ENCODE results near the gene MAPT.

MAPT gene

GRCh38 chr17:46026166-46027047 lies 132.1 kb downstream of the MAPT start:
- Mint-ChIP-seq H3K36me3 (ENCODE audit: insufficient read depth) (peaks cover 33% of the 10 kb centered on the region), H3K27me3 (no peaks in the 10 kb centered on the region), H3K4me1 (peaks cover 47% of the 10 kb centered on the region), H3K27ac (ENCODE audit: low read depth) (peak overlapping the region; percentile 77), H3K9me3 (no peaks in the 10 kb centered on the region), H3K4me3 (no peak overlapping the region)
- DNase-seq (ENCODE audit: low spot score in 2 of 2) (no peak), ATAC-seq (replicated peaks; ENCODE audit: extremely low read depth, poor library complexity, severe bottlenecking) (no peak)

GRCh38 chr17:46027048-46027975 lies 133.0 kb downstream of the MAPT start:
- H3K9me3 Mint-ChIP-seq, result no peaks in the 10 kb centered on the region
- H3K4me3 Mint-ChIP-seq, result no peak overlapping the region
- ATAC-seq (replicated peaks; ENCODE audit: extremely low read depth, poor library complexity, severe bottlenecking) (no peak), DNase-seq (ENCODE audit: low spot score in 2 of 2) (no peak)
- peaks cover 47% of the 10 kb centered on the region for H3K4me1 Mint-ChIP-seq
- H3K27ac Mint-ChIP-seq (ENCODE audit: low read depth), result peak overlapping the region; percentile 67
- peaks cover 38% of the 10 kb centered on the region for H3K36me3 Mint-ChIP-seq (ENCODE audit: insufficient read depth)
- no peaks in the 10 kb centered on the region for H3K27me3 Mint-ChIP-seq

- Mint-ChIP-seq H3K27me3 (no peaks in the 10 kb centered on the region), H3K36me3 (ENCODE audit: insufficient read depth) (peaks cover 44% of the 10 kb centered on the region), H3K4me1 (peaks cover 43% of the 10 kb centered on the region), H3K9me3 (no peaks in the 10 kb centered on the region), H3K4me3 (no peak overlapping the region), H3K27ac (ENCODE audit: low read depth) (no peak overlapping the region)
- ATAC-seq (replicated peaks; ENCODE audit: extremely low read depth, poor library complexity, severe bottlenecking), result no peak
- DNase-seq (ENCODE audit: low spot score in 2 of 2), result no peak
Measured at GRCh38 chr17:46027976-46028325, 133.6 kb downstream of the MAPT start.

- peaks cover 48% of the 10 kb centered on the region for H3K36me3 Mint-ChIP-seq (ENCODE audit: insufficient read depth)
- no peaks in the 10 kb centered on the region for H3K9me3 Mint-ChIP-seq
- ATAC-seq (replicated peaks; ENCODE audit: extremely low read depth, poor library complexity, severe bottlenecking) (no peak), DNase-seq (ENCODE audit: low spot score in 2 of 2) (no peak)
- no peak overlapping the region for H3K4me3 Mint-ChIP-seq
- H3K27me3 Mint-ChIP-seq, result no peaks in the 10 kb centered on the region
- no peak overlapping the region for H3K27ac Mint-ChIP-seq (ENCODE audit: low read depth)
- H3K4me1 Mint-ChIP-seq, result peaks cover 43% of the 10 kb centered on the region
Measured at GRCh38 chr17:46028374-46028773, 134.0 kb downstream of the MAPT start.

GRCh38 chr17:46028981-46029565 lies 134.7 kb downstream of the MAPT start:
- H3K27ac Mint-ChIP-seq (ENCODE audit: low read depth), result peak overlapping the region; percentile 57
- DNase-seq (ENCODE audit: low spot score in 2 of 2) (no peak), ATAC-seq (replicated peaks; ENCODE audit: extremely low read depth, poor library complexity, severe bottlenecking) (no peak)
- peaks cover 53% of the 10 kb centered on the region for H3K36me3 Mint-ChIP-seq (ENCODE audit: insufficient read depth)
- H3K9me3 Mint-ChIP-seq, result no peaks in the 10 kb centered on the region
- H3K4me1 Mint-ChIP-seq, result peaks cover 43% of the 10 kb centered on the region
- H3K4me3 Mint-ChIP-seq, result no peak overlapping the region
- H3K27me3 Mint-ChIP-seq, result no peaks in the 10 kb centered on the region

- H3K27ac Mint-ChIP-seq (ENCODE audit: low read depth), result peak overlapping the region; percentile 57
- H3K36me3 Mint-ChIP-seq (ENCODE audit: insufficient read depth), result peaks cover 58% of the 10 kb centered on the region
- H3K27me3 Mint-ChIP-seq, result no peaks in the 10 kb centered on the region
- no peak for DNase-seq (ENCODE audit: low spot score in 2 of 2)
- H3K9me3 Mint-ChIP-seq, result no peaks in the 10 kb centered on the region
- peaks cover 48% of the 10 kb centered on the region for H3K4me1 Mint-ChIP-seq
- no peak overlapping the region for H3K4me3 Mint-ChIP-seq
- ATAC-seq (replicated peaks; ENCODE audit: extremely low read depth, poor library complexity, severe bottlenecking), result no peak
Measured at GRCh38 chr17:46029627-46030026, 135.3 kb downstream of the MAPT start.

- H3K36me3 Mint-ChIP-seq (ENCODE audit: insufficient read depth), result peaks cover 67% of the 10 kb centered on the region
- H3K27ac Mint-ChIP-seq (ENCODE audit: low read depth), result peak overlapping the region; percentile 57
- no peaks in the 10 kb centered on the region for H3K9me3 Mint-ChIP-seq
- no peak overlapping the region for H3K4me3 Mint-ChIP-seq
- no peak for ATAC-seq (replicated peaks; ENCODE audit: extremely low read depth, poor library complexity, severe bottlenecking)
- no peak for DNase-seq (ENCODE audit: low spot score in 2 of 2)
- peaks cover 45% of the 10 kb centered on the region for H3K4me1 Mint-ChIP-seq
- no peaks in the 10 kb centered on the region for H3K27me3 Mint-ChIP-seq
Measured at GRCh38 chr17:46030752-46031151, 136.4 kb downstream of the MAPT start.

GRCh38 chr17:46031440-46031839 lies 137.1 kb downstream of the MAPT start:
- H3K36me3 Mint-ChIP-seq (ENCODE audit: insufficient read depth), result peaks cover 68% of the 10 kb centered on the region
- no peaks in the 10 kb centered on the region for H3K9me3 Mint-ChIP-seq
- H3K27me3 Mint-ChIP-seq, result no peaks in the 10 kb centered on the region
- no peak for ATAC-seq (replicated peaks; ENCODE audit: extremely low read depth, poor library complexity, severe bottlenecking)
- no peak overlapping the region for H3K4me3 Mint-ChIP-seq
- H3K4me1 Mint-ChIP-seq, result peaks cover 42% of the 10 kb centered on the region
- H3K27ac Mint-ChIP-seq (ENCODE audit: low read depth), result peak overlapping the region; percentile 57
- no peak for DNase-seq (ENCODE audit: low spot score in 2 of 2)

GRCh38 chr17:46031920-46032319 lies 137.6 kb downstream of the MAPT start:
- H3K9me3 Mint-ChIP-seq, result no peaks in the 10 kb centered on the region
- peak overlapping the region; percentile 57 for H3K27ac Mint-ChIP-seq (ENCODE audit: low read depth)
- DNase-seq (ENCODE audit: low spot score in 2 of 2) (no peak), ATAC-seq (replicated peaks; ENCODE audit: extremely low read depth, poor library complexity, severe bottlenecking) (no peak)
- no peak overlapping the region for H3K4me3 Mint-ChIP-seq
- no peaks in the 10 kb centered on the region for H3K27me3 Mint-ChIP-seq
- peaks cover 42% of the 10 kb centered on the region for H3K4me1 Mint-ChIP-seq
- H3K36me3 Mint-ChIP-seq (ENCODE audit: insufficient read depth), result peaks cover 72% of the 10 kb centered on the region

GRCh38 chr17:46032909-46033308 lies 138.6 kb downstream of the MAPT start:
- Mint-ChIP-seq H3K36me3 (ENCODE audit: insufficient read depth) (peaks cover 77% of the 10 kb centered on the region), H3K4me1 (peaks cover 36% of the 10 kb centered on the region), H3K9me3 (no peaks in the 10 kb centered on the region), H3K4me3 (no peak overlapping the region), H3K27me3 (no peaks in the 10 kb centered on the region), H3K27ac (ENCODE audit: low read depth) (peak overlapping the region; percentile 63)
- ATAC-seq (replicated peaks; ENCODE audit: extremely low read depth, poor library complexity, severe bottlenecking) (no peak), DNase-seq (ENCODE audit: low spot score in 2 of 2) (no peak)

- Mint-ChIP-seq H3K27ac (ENCODE audit: low read depth) (peak overlapping the region; percentile 63), H3K4me3 (no peak overlapping the region), H3K27me3 (no peaks in the 10 kb centered on the region), H3K9me3 (no peaks in the 10 kb centered on the region), H3K36me3 (ENCODE audit: insufficient read depth) (peaks cover 79% of the 10 kb centered on the region), H3K4me1 (peaks cover 38% of the 10 kb centered on the region)
- ATAC-seq (replicated peaks; ENCODE audit: extremely low read depth, poor library complexity, severe bottlenecking) (no peak), DNase-seq (ENCODE audit: low spot score in 2 of 2) (no peak)
Measured at GRCh38 chr17:46033392-46033791, 139.0 kb downstream of the MAPT start.

- Mint-ChIP-seq H3K27me3 (no peaks in the 10 kb centered on the region), H3K9me3 (no peaks in the 10 kb centered on the region), H3K4me3 (no peak overlapping the region), H3K36me3 (ENCODE audit: insufficient read depth) (peaks cover 87% of the 10 kb centered on the region), H3K27ac (ENCODE audit: low read depth) (peak overlapping the region; percentile 83), H3K4me1 (peaks cover 26% of the 10 kb centered on the region)
- ATAC-seq (replicated peaks; ENCODE audit: extremely low read depth, poor library complexity, severe bottlenecking) (peak; percentile 73), DNase-seq (ENCODE audit: low spot score in 2 of 2) (no peak)
Measured at GRCh38 chr17:46035112-46035818, 140.9 kb downstream of the MAPT start.
